HepG2 (cell line): ENCODE results near the gene CLDN5.

Experiments used
- EP300 ChIP-seq, 3 experiments: sonication (generic) in 1 of 3; formaldehyde crosslinking in 1 of 3; IDR thresholded peaks; 2 replicates each; pipeline versions ENCODE4 v1.5.1 to v1.6.1; 2011 to 2020; ENCODE audit warnings: low read depth in 2 of 3, low read length in 2 of 3, borderline replicate concordance in 1 of 3, improper control_type of control experiment in 1 of 3, mild to moderate bottlenecking in 1 of 3, missing genetic modification reagents in 1 of 3, moderate library complexity in 1 of 3
- POLR2AphosphoS5 ChIP-seq: IDR thresholded peaks from 2 replicates; pipeline ENCODE4 v1.6.1; 2012; ENCODE audit warnings: low read depth, low read length
- TBX3 ChIP-seq: fragments of 450-650 bp; IDR thresholded peaks from 2 replicates; pipeline ENCODE4 v1.6.1; 2017; ENCODE audit warnings: antibody characterized with exemption, mild to moderate bottlenecking, inconsistent platforms, borderline replicate concordance
- TFE3 ChIP-seq: IDR thresholded peaks from 2 replicates; pipeline ENCODE4 v1.6.1; 2016
- ZHX1 ChIP-seq: sonication (generic); formaldehyde crosslinking; IDR thresholded peaks from 2 replicates; pipeline ENCODE4 v1.8.1; 2022; ENCODE audit warnings: low read depth, mild to moderate bottlenecking, missing genetic modification reagents
- ZNF34 ChIP-seq: sonication (generic); formaldehyde crosslinking; IDR thresholded peaks from 2 replicates; pipeline ENCODE4 v1.4.0; 2020; ENCODE audit warnings: mild to moderate bottlenecking, missing genetic modification reagents, borderline replicate concordance
- ZNF574 ChIP-seq: sonication (generic); formaldehyde crosslinking; IDR thresholded peaks from 2 replicates; pipeline ENCODE4 v1.4.0; 2020; ENCODE audit warnings: missing genetic modification reagents

- TF ChIP-seq EP300 (IDR thresholded peaks at IDR 0.05; ENCODE audit: low read depth in 2 of 2, low read length in 2 of 2) (no peak), EP300 (CRISPR knock-in tag; IDR thresholded peaks at IDR 0.05; ENCODE audit: borderline replicate concordance) (no peak), POLR2AphosphoS5 (no peak), ZNF574 (CRISPR knock-in tag) (no peak), TFE3 (CRISPR knock-in tag) (no peak), ZNF34 (CRISPR knock-in tag) (no peak), ZHX1 (CRISPR knock-in tag) (no peak), TBX3 (no peak)
Measured at GRCh38 chr22:19526702-19527111, 2.5 kb upstream of the CLDN5 start.
